ENCODE measurements around the gene SKIC8. TPM values are rescaled to one million over a fixed set of nuclear protein-coding genes. Genes with fewer than 3 reads are reported as not detected.

The SKIC8 gene
- total RNA-seq, 4 donors from 2014 or later, result 38.7 to 59.6 (median 56.9) TPM

GRCh38 chr15:78239811-78240210 is 59.6 kb downstream of the SKIC8 start:
- Histone ChIP-seq H3K4me1 (peaks cover 0 to 16% (median 3%) of the 10 kb centered on the region in 3 donors), H3K36me3 (no peaks in the 10 kb centered on the region), H3K9me3 (no peaks in the 10 kb centered on the region), H3K4me3 (no peak overlapping the region), H3K27ac (no peak overlapping the region), H3K27me3 (peaks cover 0 to 14% (median 0%) of the 10 kb centered on the region in 4 donors)
- TF ChIP-seq CTCF (IDR thresholded peaks at IDR 0.05) (no peak), POLR2A (IDR thresholded peaks at IDR 0.05) (no peak)
- DNase-seq, result no peak
- intact Hi-C loops (cut with DNase I), result loop anchor here (5.0 kb wide), 2 partner anchors 58 to 128 kb away; no protein-coding TSS in a partner anchor
- 80 to 84% methylated on average over 5 of the region's 5 CpGs for WGBS, 2 donors

GRCh38 chr15:78237146-78237545 is 62.3 kb downstream of the SKIC8 start:
- Histone ChIP-seq H3K27me3 (peaks cover 0 to 33% (median 0%) of the 10 kb centered on the region in 4 donors), H3K9me3 (no peaks in the 10 kb centered on the region), H3K36me3 (no peaks in the 10 kb centered on the region), H3K4me1 (peaks cover 0 to 6% (median 0%) of the 10 kb centered on the region in 3 donors), H3K4me3 (no peak overlapping the region), H3K27ac (no peak overlapping the region)
- intact Hi-C loops (cut with DNase I), result loop anchor here (5.0 kb wide), 1 partner anchor 55 kb away; no protein-coding TSS in a partner anchor
- WGBS, 2 donors, result 72 to 77% methylated on average over 1 to 6 of the region's 6 CpGs
- no peak for TF ChIP-seq POLR2A (IDR thresholded peaks at IDR 0.05)
- no peak for TF ChIP-seq CTCF (IDR thresholded peaks at IDR 0.05)
- no peak for DNase-seq

- peaks cover 0 to 6% (median 0%) of the 10 kb centered on the region in 3 donors for H3K4me1 ChIP-seq
- H3K36me3 ChIP-seq, result no peaks in the 10 kb centered on the region
- no peaks in the 10 kb centered on the region for H3K9me3 ChIP-seq
- intact Hi-C loops (cut with DNase I), result loop anchor here (5.0 kb wide), 1 partner anchor 54 kb away; no protein-coding TSS in a partner anchor
- TF ChIP-seq POLR2A (IDR thresholded peaks at IDR 0.05) (no peak), CTCF (IDR thresholded peaks at IDR 0.05) (no peak)
- H3K4me3 ChIP-seq, result no peak overlapping the region
- no peak overlapping the region for H3K27ac ChIP-seq
- DNase-seq, result no peak
- peaks cover 0 to 29% (median 0%) of the 10 kb centered on the region in 4 donors for H3K27me3 ChIP-seq
- WGBS, 2 donors, result 70 to 78% methylated on average over 2 to 6 of the region's 6 CpGs
These were observed 62.9 kb downstream of the SKIC8 start for GRCh38 chr15:78236491-78236890.

GRCh38 chr15:78234515-78235040 is 64.8 kb downstream of the SKIC8 start, which contains the start of gene ACSBG1:
Gene ACSBG1 (minus strand): TSS chr15:78234565. CDS start chr15:78234501, 64 bp downstream.
- no peak for TF ChIP-seq CTCF (IDR thresholded peaks at IDR 0.05)
- TF ChIP-seq POLR2A (IDR thresholded peaks at IDR 0.05), result no peak
- H3K36me3 ChIP-seq, result no peaks in the 10 kb centered on the region
- DNase-seq, result no peak
- H3K27me3 ChIP-seq, result peaks cover 0 to 30% (median 0%) of the 10 kb centered on the region in 4 donors
- H3K4me1 ChIP-seq, result no peaks in the 10 kb centered on the region
- H3K4me3 ChIP-seq, result no peak within 1 kb of the TSS
- H3K9me3 ChIP-seq, result no peaks in the 10 kb centered on the region
- intact Hi-C loops (cut with DNase I), result loop anchor here (5.0 kb wide), 1 partner anchor 52 kb away; no protein-coding TSS in a partner anchor
- no peak within 1 kb of the TSS for H3K27ac ChIP-seq
- WGBS, 2 donors, result 76 to 78% methylated on average over 5 to 6 of the region's 6 CpGs

GRCh38 chr15:78233496-78233895 is 65.9 kb downstream of the SKIC8 start:
- intact Hi-C loops (cut with DNase I), result no loop called here

More at GRCh38 chr15:78233496-78233895, 65.9 kb downstream of the SKIC8 start:
- Histone ChIP-seq H3K4me3 (no peak overlapping the region), H3K36me3 (no peaks in the 10 kb centered on the region), H3K27me3 (peaks cover 0 to 35% (median 0%) of the 10 kb centered on the region in 4 donors), H3K4me1 (no peaks in the 10 kb centered on the region), H3K27ac (no peak overlapping the region), H3K9me3 (no peaks in the 10 kb centered on the region)
- DNase-seq, result no peak
- 75 to 76% methylated on average over 10 of the region's 11 CpGs for WGBS, 2 donors
- no peak for TF ChIP-seq CTCF (IDR thresholded peaks at IDR 0.05)
- no peak for TF ChIP-seq POLR2A (IDR thresholded peaks at IDR 0.05)
